Measurements from ENCODE around the gene CD300LB. TPM values are rescaled to one million over a fixed set of nuclear protein-coding genes. Genes with fewer than 3 reads are reported as not detected.

The CD300LB gene
- 0.03 to 0.14 TPM (median 0.09 TPM) in 4 of 5 replicates, not detected in the other for total RNA-seq (2022; extraction: Qiagen RNA extraction)

GRCh38 chr17:74531231-74531761 is at the start of gene CD300LB:
Gene CD300LB, minus strand, starts transcription at chr17:74531475. Its CDS starts 125 bp downstream, at chr17:74531350.

GRCh38 chr17:74567397-74567796 is 36.1 kb upstream of the CD300LB start, which contains the start of gene CD300H:
Gene CD300H, minus strand, starts transcription at chr17:74567509.

GRCh38 chr17:74545843-74546230 is 14.6 kb upstream of the CD300LB start, which contains the start of gene CD300C:
Gene CD300C, minus strand, starts transcription at chr17:74546115. Its CDS starts 333 bp downstream, at chr17:74545782.

Other genes starting within 250 kb of the CD300LB start
- 0.03 TPM in 1 of 5 replicates, not detected in the others for gene KIF19, start 205.2 kb downstream of the CD300LB start, total RNA-seq (2022; extraction: Qiagen RNA extraction)
- gene BTBD17, start 169.6 kb downstream of the CD300LB start, total RNA-seq (2022; extraction: Qiagen RNA extraction): 0.05 to 0.06 TPM in 2 of 5 replicates, not detected in the others
- gene GPR142, start 164.0 kb downstream of the CD300LB start, total RNA-seq (2022; extraction: Qiagen RNA extraction): 0.08 TPM in 1 of 5 replicates, not detected in the others
- 58.6 to 85.4 TPM (median 75.2 TPM) in 5 replicates for gene GPRC5C, start 99.4 kb downstream of the CD300LB start, total RNA-seq (2022; extraction: Qiagen RNA extraction)
- gene CD300A, start 64.8 kb downstream of the CD300LB start, total RNA-seq (2022; extraction: Qiagen RNA extraction): 0.07 to 0.12 TPM (median 0.07 TPM) in 3 of 5 replicates, not detected in the others
- 0.09 to 0.20 TPM (median 0.16 TPM) in 5 replicates for gene CD300C, start 14.6 kb upstream of the CD300LB start, total RNA-seq (2022; extraction: Qiagen RNA extraction)
- gene CD300H, start 36.0 kb upstream of the CD300LB start, total RNA-seq (2022; extraction: Qiagen RNA extraction): 0.32 to 0.76 TPM (median 0.53 TPM) in 5 replicates
- gene CD300LD, start 60.8 kb upstream of the CD300LB start, total RNA-seq (2022; extraction: Qiagen RNA extraction): not detected in 5 replicates
- 0.02 TPM in 1 of 5 replicates, not detected in the others for gene CD300E, start 92.3 kb upstream of the CD300LB start, total RNA-seq (2022; extraction: Qiagen RNA extraction)
- gene CD300LF, start 181.4 kb upstream of the CD300LB start, total RNA-seq (2022; extraction: Qiagen RNA extraction): not detected in 5 replicates
- gene RAB37, start 205.8 kb upstream of the CD300LB start, total RNA-seq (2022; extraction: Qiagen RNA extraction): 0.87 to 1.7 TPM (median 1.2 TPM) in 5 replicates
- gene NHERF1, start 217.2 kb upstream of the CD300LB start, total RNA-seq (2022; extraction: Qiagen RNA extraction): 35.3 to 45.9 TPM (median 44.4 TPM) in 5 replicates
- gene NAT9, start 244.9 kb upstream of the CD300LB start, total RNA-seq (2022; extraction: Qiagen RNA extraction): 52.9 to 62.5 TPM (median 57.2 TPM) in 5 replicates